GM10847 (cell line): ENCODE data around the gene TMEM164.

Experiments used
- POLR2A ChIP-seq: IDR thresholded peaks from 2 replicates; pipeline ENCODE4 v1.6.1; 2011; ENCODE audit not compliant: insufficient read length; ENCODE audit errors: extremely low read depth

TMEM164 gene

GRCh38 chrX:110002300-110003166, at the start of gene TMEM164:
TMEM164 (plus strand) TSS chrX:110003114; CDS start chrX:110003775, 661 bp downstream.
- TF ChIP-seq POLR2A, result no peak

- TF ChIP-seq POLR2A, result no peak
Measured at GRCh38 chrX:109954333-109954732, 48.6 kb upstream of the TMEM164 start.

- TF ChIP-seq POLR2A, result no peak
Measured at GRCh38 chrX:109954955-109955354, 48.0 kb upstream of the TMEM164 start.

DNA sequence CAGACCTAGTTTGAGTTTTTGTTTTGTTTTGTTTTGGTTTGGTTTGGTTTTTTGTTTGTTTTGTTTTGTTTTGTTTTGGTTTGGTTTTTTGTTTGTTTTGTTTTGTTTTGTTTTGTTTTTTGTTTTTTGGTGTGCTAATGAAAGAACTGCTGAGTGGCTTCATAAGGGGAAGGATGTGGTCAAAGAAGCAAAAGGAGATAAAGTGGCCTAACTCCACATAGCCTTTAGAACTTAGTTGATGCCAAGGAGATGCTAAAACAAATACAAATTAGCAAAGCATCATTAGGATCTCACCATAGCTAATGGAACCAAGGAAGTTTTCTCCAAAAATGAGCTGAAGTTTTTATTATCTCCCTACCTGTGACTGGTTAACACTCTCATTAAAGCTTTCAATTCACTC, 44.6 kb upstream of the TMEM164 start:
- TF ChIP-seq POLR2A, result no peak

DNA sequence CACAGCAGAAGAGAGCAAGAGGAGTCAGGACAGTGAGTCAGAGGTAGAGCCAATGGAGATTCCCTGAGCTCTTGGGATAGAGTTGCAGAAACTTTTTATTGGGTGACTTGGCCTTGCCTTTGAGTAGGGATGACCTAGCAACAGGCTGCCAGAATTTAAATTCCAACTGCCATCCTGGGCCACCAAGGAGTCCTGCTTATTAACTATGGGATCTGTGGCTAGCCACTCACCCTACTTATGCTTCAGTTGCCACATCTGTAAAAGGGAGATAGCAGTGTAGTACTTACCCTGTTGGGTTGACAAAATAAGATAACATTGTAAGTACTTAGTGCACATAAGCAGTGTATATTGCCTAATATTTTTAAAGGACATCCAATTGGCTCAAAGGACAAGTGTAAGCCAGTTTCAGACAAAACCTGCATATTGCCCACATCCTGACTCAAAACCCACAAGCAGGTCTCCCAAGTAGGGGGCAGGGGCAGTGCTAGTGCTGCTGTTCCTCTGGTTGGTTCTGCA, 43.5 kb upstream of the TMEM164 start:
- TF ChIP-seq POLR2A, result no peak

GRCh38 chrX:109964390-109964789, 38.5 kb upstream of the TMEM164 start:
- TF ChIP-seq POLR2A, result no peak

DNA sequence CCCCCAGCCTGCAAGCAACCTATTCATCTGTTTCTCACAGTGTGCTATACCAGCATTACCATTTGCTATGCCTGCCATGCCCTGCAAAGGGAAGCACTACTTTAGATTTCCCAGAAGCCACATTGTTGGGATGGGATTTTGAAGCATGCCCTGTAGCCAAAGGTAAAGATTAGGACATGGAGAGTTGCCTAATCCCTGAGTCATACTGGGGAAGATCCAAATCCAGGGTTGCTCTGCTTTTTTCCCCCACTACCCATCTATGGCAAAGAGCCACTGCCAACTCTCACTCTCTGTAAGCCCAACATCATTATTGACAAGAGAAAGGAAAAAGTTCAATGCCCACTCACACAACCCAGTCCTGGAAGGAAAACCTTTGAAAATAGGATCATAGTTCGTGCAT, 36.7 kb upstream of the TMEM164 start:
- TF ChIP-seq POLR2A, result no peak

- no peak for TF ChIP-seq POLR2A
Measured at GRCh38 chrX:109967156-109967555, 35.8 kb upstream of the TMEM164 start.

GRCh38 chrX:109974906-109975655, 27.8 kb upstream of the TMEM164 start:
- TF ChIP-seq POLR2A, result no peak

DNA sequence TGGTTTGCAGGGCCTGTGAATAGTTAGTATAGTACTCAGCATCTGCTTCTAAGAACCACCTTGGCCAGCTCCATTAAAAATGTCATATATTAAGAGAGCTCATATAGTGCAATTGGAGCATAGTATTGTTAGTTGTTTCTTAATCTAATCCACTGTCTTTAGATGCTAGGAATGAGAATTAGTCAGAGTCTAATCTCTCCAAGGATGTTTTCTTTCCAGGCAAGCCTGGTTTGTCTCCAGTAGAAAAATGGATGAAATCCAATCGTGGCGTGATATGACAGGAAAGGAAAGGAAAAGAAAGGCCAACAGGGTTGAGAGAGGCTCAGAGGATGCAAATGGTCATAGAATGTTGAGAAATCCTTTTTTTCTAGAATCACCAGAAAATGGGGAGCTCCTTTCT, 15.0 kb upstream of the TMEM164 start:
- no peak for TF ChIP-seq POLR2A

- no peak for TF ChIP-seq POLR2A
Measured at GRCh38 chrX:109990582-109991276, 12.2 kb upstream of the TMEM164 start.

- no peak for TF ChIP-seq POLR2A
Measured at GRCh38 chrX:109992203-109992602, 10.7 kb upstream of the TMEM164 start.

- no peak for TF ChIP-seq POLR2A
Measured at GRCh38 chrX:109995155-109995554, 7.8 kb upstream of the TMEM164 start.

DNA sequence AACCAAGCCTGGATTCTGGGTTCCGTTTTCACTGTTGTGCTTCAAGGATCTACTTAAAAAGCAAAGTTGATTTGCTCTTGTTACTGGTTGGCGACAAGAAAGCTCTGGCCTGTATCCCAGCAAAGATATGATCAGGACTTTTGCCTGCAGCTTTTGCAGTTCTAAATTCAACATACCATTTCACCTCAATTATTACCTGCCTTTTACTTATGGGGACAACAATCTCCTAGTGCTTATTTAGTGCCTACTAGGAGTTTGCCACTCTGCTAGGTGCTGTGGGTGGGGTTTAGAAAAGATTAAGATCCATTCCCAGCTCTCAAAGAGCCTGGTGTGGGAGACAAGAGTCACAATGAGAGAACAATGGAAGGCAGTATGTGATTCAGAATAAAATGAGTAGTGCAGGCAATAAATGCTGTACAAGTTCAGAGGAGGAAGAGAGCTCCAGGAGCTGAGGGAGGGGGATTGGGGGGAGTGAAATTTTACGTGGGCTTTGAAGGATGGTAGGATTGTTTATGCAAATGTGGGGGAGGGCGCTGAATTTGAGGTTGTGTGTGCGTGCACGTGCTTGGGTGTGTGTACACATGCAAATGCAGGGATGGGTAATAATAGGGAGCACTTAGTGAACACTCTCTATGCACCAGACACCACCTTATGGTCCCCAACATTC, 5.0 kb upstream of the TMEM164 start:
- no peak for TF ChIP-seq POLR2A

GRCh38 chrX:110000000-110000399, 2.9 kb upstream of the TMEM164 start:
- TF ChIP-seq POLR2A, result no peak
